CD1c-positive myeloid dendritic cell (primary cell): ENCODE results near the gene SBK1.
"Not testable (repeated sequence)": the region's sequence is repeated elsewhere in the genome, so short reads cannot be mapped to it uniquely, and the experiment has no call there.

ENCODE experiments used
- DNase-seq: peaks from one replicate; pipeline ENCODE4 v3.0.0-alpha.2; 2016; ENCODE audit errors: extremely low spot score

SBK1 gene

GRCh38 chr16:28335678-28336077, 43.4 kb downstream of the SBK1 start:
- not testable (repeated sequence) for DNase-seq

DNA sequence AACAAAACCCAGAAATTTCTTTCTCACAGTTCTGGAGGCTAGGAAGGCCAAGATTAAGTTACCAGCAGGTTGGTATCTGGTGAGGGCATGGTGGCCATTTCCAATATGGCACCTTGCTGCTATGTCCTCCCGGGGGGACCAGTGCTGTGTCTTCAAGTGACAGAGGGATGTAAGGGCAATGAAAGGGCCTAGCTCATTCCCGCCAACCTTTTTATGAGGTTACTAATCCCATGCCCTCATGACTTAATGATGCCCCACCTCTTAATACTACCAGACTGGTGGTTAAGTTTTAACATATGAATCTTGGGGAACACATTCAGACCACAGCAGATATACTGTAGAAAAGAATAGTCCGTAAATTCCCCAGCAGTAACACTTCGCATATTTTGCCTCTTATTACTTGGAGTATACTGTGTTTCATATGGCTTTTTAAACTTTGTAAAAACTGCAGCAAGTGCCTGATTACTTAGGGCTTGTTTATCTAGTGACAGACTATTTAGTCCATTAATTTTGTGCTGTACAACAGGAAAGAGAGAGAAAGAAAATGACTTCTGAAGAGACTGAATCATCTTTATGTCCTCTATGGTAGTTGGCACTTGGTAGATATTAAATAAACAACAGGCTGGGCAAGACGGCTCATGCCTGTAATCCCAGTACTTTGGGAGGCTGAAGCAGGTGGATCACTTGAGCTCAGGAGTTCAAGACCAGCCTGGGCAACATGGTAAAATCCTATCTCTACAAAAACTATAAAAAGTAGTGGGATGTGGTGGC, 44.8 kb downstream of the SBK1 start:
- DNase-seq: not testable (repeated sequence)

GRCh38 chr16:28338230-28338629, 45.9 kb downstream of the SBK1 start:
- not testable (repeated sequence) for DNase-seq

DNA sequence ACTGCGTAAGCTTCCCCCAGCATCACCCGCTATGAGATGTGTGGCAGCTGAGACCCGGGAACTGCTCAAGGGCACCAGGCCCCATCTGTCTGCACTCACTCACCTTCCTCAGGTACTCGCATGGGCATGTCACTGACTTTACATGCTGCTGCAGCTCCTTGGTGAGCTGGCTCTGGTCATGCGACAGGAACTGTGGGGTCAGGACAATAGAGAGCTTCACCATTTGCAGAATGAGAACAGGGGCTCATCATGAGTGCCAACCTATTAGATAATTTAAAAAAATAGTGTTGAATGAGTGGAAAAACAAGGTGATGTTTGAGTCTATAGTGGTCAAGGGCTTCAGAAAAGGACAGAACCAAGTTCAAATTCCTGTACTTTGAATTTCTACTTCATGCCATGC, 70.3 kb downstream of the SBK1 start:
- not testable (repeated sequence) for DNase-seq

GRCh38 chr16:28363408-28363807, 71.1 kb downstream of the SBK1 start, which contains the start of gene NPIPB6:
TSS of gene NPIPB6 (minus strand) at chr16:28363508. CDS start at chr16:28362822, 686 bp downstream.
- not testable (repeated sequence) for DNase-seq

- not testable (repeated sequence) for DNase-seq
Observed at GRCh38 chr16:28364268-28365173, 72.2 kb downstream of the SBK1 start.

DNA sequence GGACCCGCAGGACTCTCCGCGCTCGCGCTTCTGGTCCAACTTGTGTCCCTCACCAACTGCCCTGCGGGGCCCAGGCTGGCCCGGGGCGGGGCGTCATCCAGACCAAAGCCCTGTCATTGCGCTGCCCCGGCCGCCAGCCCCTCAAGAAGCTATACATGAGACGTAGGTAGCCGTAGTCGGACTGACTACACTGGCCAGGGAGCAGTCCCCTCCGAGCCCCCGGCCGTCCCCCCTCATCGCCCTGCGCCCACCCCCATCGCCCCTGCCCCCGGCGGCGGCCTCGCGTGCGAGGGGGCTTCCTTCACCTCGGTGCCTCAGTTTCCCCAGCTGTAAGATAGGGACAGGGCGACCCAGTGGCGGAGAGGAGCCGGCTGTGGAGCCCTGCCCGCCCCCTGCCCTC, 75.6 kb downstream of the SBK1 start:
- not testable (repeated sequence) for DNase-seq
